HL-60 (cell line): ENCODE measurements around the gene PRKCE.

ENCODE experiments used
- CTCF ChIP-seq: IDR thresholded peaks from one replicate; pipeline ENCODE4 v1.5.1; 2011; ENCODE audit warnings: low read length, control low read depth, inconsistent platforms; ENCODE audit not compliant: insufficient read depth
- POLR2AphosphoS5 ChIP-seq: IDR thresholded peaks from 2 replicates; pipeline ENCODE4 v1.6.1; 2012; ENCODE audit warnings: low read depth

- TF ChIP-seq CTCF (no peak), POLR2AphosphoS5 (no peak)
Measured at GRCh38 chr2:46202453-46202852, 551.0 kb downstream of the PRKCE start.
